ENCODE data around the gene CCR9. TPM values are rescaled to one million over a fixed set of nuclear protein-coding genes. Genes with fewer than 3 reads are reported as not detected.

The CCR9 gene
- total and polyA plus RNA-seq, 2 donors, result 133 to 214 TPM

GRCh38 chr3:45932112-45932511 is 45.8 kb downstream of the CCR9 start:
- peaks cover 75 to 97% of the 10 kb centered on the region in 2 donors for H3K36me3 ChIP-seq (ENCODE audit: control insufficient read depth in 2 of 2, insufficient read depth in 2 of 2, low read length in 1 of 2)
- peaks cover 0 to 1% of the 10 kb centered on the region in 2 donors for H3K9me3 ChIP-seq (ENCODE audit: control insufficient read depth in 2 of 2, insufficient read depth in 1 of 2, low read length in 1 of 2)
- no peak overlapping the region for H3K27ac ChIP-seq (ENCODE audit: low read depth in 1 of 2, low read length in 1 of 2)
- no peak overlapping the region for H3K4me3 ChIP-seq (ENCODE audit: low read length in 2 of 2)
- H3K4me1 ChIP-seq (ENCODE audit: control insufficient read depth in 2 of 2, insufficient read depth in 2 of 2, low read length in 2 of 2), result peaks cover 17 to 25% of the 10 kb centered on the region in 2 donors
- WGBS, result 96% methylated on average over 4 of the region's 4 CpGs
- DNase-seq (ENCODE audit: low read depth in 6 of 9, low spot score in 9 of 9), result no peak
- H3K27me3 ChIP-seq (ENCODE audit: control insufficient read depth in 2 of 2, insufficient read depth in 1 of 2, low read length in 1 of 2), result no peaks in the 10 kb centered on the region

GRCh38 chr3:45933591-45933990 is 47.2 kb downstream of the CCR9 start:
- no peak for DNase-seq (ENCODE audit: low read depth in 6 of 9, low spot score in 9 of 9)
- no peak overlapping the region for H3K27ac ChIP-seq (ENCODE audit: low read depth in 1 of 2, low read length in 1 of 2)
- peaks cover 7 to 26% of the 10 kb centered on the region in 2 donors for H3K4me1 ChIP-seq (ENCODE audit: control insufficient read depth in 2 of 2, insufficient read depth in 2 of 2, low read length in 2 of 2)
- H3K9me3 ChIP-seq (ENCODE audit: control insufficient read depth in 2 of 2, insufficient read depth in 1 of 2, low read length in 1 of 2), result peaks cover 0 to 1% of the 10 kb centered on the region in 2 donors
- H3K36me3 ChIP-seq (ENCODE audit: control insufficient read depth in 2 of 2, insufficient read depth in 2 of 2, low read length in 1 of 2), result peaks cover 73 to 95% of the 10 kb centered on the region in 2 donors
- no peak overlapping the region for H3K4me3 ChIP-seq (ENCODE audit: low read length in 2 of 2)
- 98% methylated on average over 4 of the region's 4 CpGs for WGBS
- no peaks in the 10 kb centered on the region for H3K27me3 ChIP-seq (ENCODE audit: control insufficient read depth in 2 of 2, insufficient read depth in 1 of 2, low read length in 1 of 2)

- Histone ChIP-seq H3K27ac (ENCODE audit: low read depth in 1 of 2, low read length in 1 of 2) (no peak overlapping the region), H3K4me3 (ENCODE audit: low read length in 2 of 2) (no peak overlapping the region), H3K36me3 (ENCODE audit: control insufficient read depth in 2 of 2, insufficient read depth in 2 of 2, low read length in 1 of 2) (peaks cover 51 to 83% of the 10 kb centered on the region in 2 donors), H3K9me3 (ENCODE audit: control insufficient read depth in 2 of 2, insufficient read depth in 1 of 2, low read length in 1 of 2) (peaks cover 1 to 8% of the 10 kb centered on the region in 2 donors), H3K4me1 (ENCODE audit: control insufficient read depth in 2 of 2, insufficient read depth in 2 of 2, low read length in 2 of 2) (peaks cover 4 to 28% of the 10 kb centered on the region in 2 donors), H3K27me3 (ENCODE audit: control insufficient read depth in 2 of 2, insufficient read depth in 1 of 2, low read length in 1 of 2) (no peaks in the 10 kb centered on the region)
- 97% methylated on average over 9 of the region's 9 CpGs for WGBS
- no peak for DNase-seq (ENCODE audit: low read depth in 6 of 9, low spot score in 9 of 9)
Observed at GRCh38 chr3:45936261-45936660, 49.9 kb downstream of the CCR9 start.

- Histone ChIP-seq H3K36me3 (ENCODE audit: control insufficient read depth in 2 of 2, insufficient read depth in 2 of 2, low read length in 1 of 2) (peaks cover 46 to 74% of the 10 kb centered on the region in 2 donors), H3K27ac (ENCODE audit: low read depth in 1 of 2, low read length in 1 of 2) (no peak overlapping the region), H3K27me3 (ENCODE audit: control insufficient read depth in 2 of 2, insufficient read depth in 1 of 2, low read length in 1 of 2) (no peaks in the 10 kb centered on the region), H3K4me1 (ENCODE audit: control insufficient read depth in 2 of 2, insufficient read depth in 2 of 2, low read length in 2 of 2) (peaks cover 4 to 37% of the 10 kb centered on the region in 2 donors), H3K4me3 (ENCODE audit: low read length in 2 of 2) (no peak overlapping the region), H3K9me3 (ENCODE audit: control insufficient read depth in 2 of 2, insufficient read depth in 1 of 2, low read length in 1 of 2) (peaks cover 1 to 8% of the 10 kb centered on the region in 2 donors)
- 89% methylated on average over 8 of the region's 8 CpGs for WGBS
- peak in 3 of 9 donors; percentile 31 to 71 (median 44) for DNase-seq (ENCODE audit: low read depth in 6 of 9, low spot score in 9 of 9)
Observed at GRCh38 chr3:45937206-45938042, 51.1 kb downstream of the CCR9 start.

GRCh38 chr3:45938043-45938435 is 51.7 kb downstream of the CCR9 start:
- peaks cover 9 to 44% of the 10 kb centered on the region in 2 donors for H3K4me1 ChIP-seq (ENCODE audit: control insufficient read depth in 2 of 2, insufficient read depth in 2 of 2, low read length in 2 of 2)
- H3K4me3 ChIP-seq (ENCODE audit: low read length in 2 of 2), result no peak overlapping the region
- H3K36me3 ChIP-seq (ENCODE audit: control insufficient read depth in 2 of 2, insufficient read depth in 2 of 2, low read length in 1 of 2), result peaks cover 46 to 73% of the 10 kb centered on the region in 2 donors
- no peak overlapping the region for H3K27ac ChIP-seq (ENCODE audit: low read depth in 1 of 2, low read length in 1 of 2)
- no peaks in the 10 kb centered on the region for H3K27me3 ChIP-seq (ENCODE audit: control insufficient read depth in 2 of 2, insufficient read depth in 1 of 2, low read length in 1 of 2)
- 96% methylated on average over 4 of the region's 4 CpGs for WGBS
- H3K9me3 ChIP-seq (ENCODE audit: control insufficient read depth in 2 of 2, insufficient read depth in 1 of 2, low read length in 1 of 2), result peaks cover 1 to 8% of the 10 kb centered on the region in 2 donors
- DNase-seq (ENCODE audit: low read depth in 6 of 9, low spot score in 9 of 9), result no peak

GRCh38 chr3:45938864-45939263 is 52.5 kb downstream of the CCR9 start:
- WGBS, result 34% methylated on average over 4 of the region's 4 CpGs
- Histone ChIP-seq H3K36me3 (ENCODE audit: control insufficient read depth in 2 of 2, insufficient read depth in 2 of 2, low read length in 1 of 2) (peaks cover 40 to 66% of the 10 kb centered on the region in 2 donors), H3K27ac (ENCODE audit: low read depth in 1 of 2, low read length in 1 of 2) (no peak overlapping the region)

GRCh38 chr3:45939341-45939771 is 53.0 kb downstream of the CCR9 start:
- no peak for DNase-seq (ENCODE audit: low read depth in 6 of 9, low spot score in 9 of 9)
- no peak overlapping the region for H3K27ac ChIP-seq (ENCODE audit: low read depth in 1 of 2, low read length in 1 of 2)
- H3K27me3 ChIP-seq (ENCODE audit: control insufficient read depth in 2 of 2, insufficient read depth in 1 of 2, low read length in 1 of 2), result no peaks in the 10 kb centered on the region
- WGBS, result 80% methylated on average over 5 of the region's 5 CpGs
- H3K36me3 ChIP-seq (ENCODE audit: control insufficient read depth in 2 of 2, insufficient read depth in 2 of 2, low read length in 1 of 2), result peaks cover 40 to 62% of the 10 kb centered on the region in 2 donors
- peaks cover 1 to 8% of the 10 kb centered on the region in 2 donors for H3K9me3 ChIP-seq (ENCODE audit: control insufficient read depth in 2 of 2, insufficient read depth in 1 of 2, low read length in 1 of 2)
- peaks cover 16 to 54% of the 10 kb centered on the region in 2 donors for H3K4me1 ChIP-seq (ENCODE audit: control insufficient read depth in 2 of 2, insufficient read depth in 2 of 2, low read length in 2 of 2)
- H3K4me3 ChIP-seq (ENCODE audit: low read length in 2 of 2), result no peak overlapping the region

More at GRCh38 chr3:45938864-45939263, 52.5 kb downstream of the CCR9 start:
- Histone ChIP-seq H3K9me3 (ENCODE audit: control insufficient read depth in 2 of 2, insufficient read depth in 1 of 2, low read length in 1 of 2) (peaks cover 1 to 8% of the 10 kb centered on the region in 2 donors), H3K4me1 (ENCODE audit: control insufficient read depth in 2 of 2, insufficient read depth in 2 of 2, low read length in 2 of 2) (peaks cover 16 to 52% of the 10 kb centered on the region in 2 donors), H3K27me3 (ENCODE audit: control insufficient read depth in 2 of 2, insufficient read depth in 1 of 2, low read length in 1 of 2) (no peaks in the 10 kb centered on the region), H3K4me3 (ENCODE audit: low read length in 2 of 2) (no peak overlapping the region)
- DNase-seq (ENCODE audit: low read depth in 6 of 9, low spot score in 9 of 9), result peak; percentile 82 to 99 (median 94)

GRCh38 chr3:45940004-45940780 is 53.8 kb downstream of the CCR9 start:
- WGBS, result 95% methylated on average over 7 of the region's 7 CpGs
- H3K27ac ChIP-seq (ENCODE audit: low read depth in 1 of 2, low read length in 1 of 2), result no peak overlapping the region
- H3K27me3 ChIP-seq (ENCODE audit: control insufficient read depth in 2 of 2, insufficient read depth in 1 of 2, low read length in 1 of 2), result no peaks in the 10 kb centered on the region
- no peak overlapping the region for H3K4me3 ChIP-seq (ENCODE audit: low read length in 2 of 2)
- peaks cover 0 to 8% of the 10 kb centered on the region in 2 donors for H3K9me3 ChIP-seq (ENCODE audit: control insufficient read depth in 2 of 2, insufficient read depth in 1 of 2, low read length in 1 of 2)
- peaks cover 16 to 61% of the 10 kb centered on the region in 2 donors for H3K4me1 ChIP-seq (ENCODE audit: control insufficient read depth in 2 of 2, insufficient read depth in 2 of 2, low read length in 2 of 2)
- no peak for DNase-seq (ENCODE audit: low read depth in 6 of 9, low spot score in 9 of 9)
- H3K36me3 ChIP-seq (ENCODE audit: control insufficient read depth in 2 of 2, insufficient read depth in 2 of 2, low read length in 1 of 2), result peaks cover 35 to 57% of the 10 kb centered on the region in 2 donors
